ENCODE results near the gene SLC9A9.

DNA sequence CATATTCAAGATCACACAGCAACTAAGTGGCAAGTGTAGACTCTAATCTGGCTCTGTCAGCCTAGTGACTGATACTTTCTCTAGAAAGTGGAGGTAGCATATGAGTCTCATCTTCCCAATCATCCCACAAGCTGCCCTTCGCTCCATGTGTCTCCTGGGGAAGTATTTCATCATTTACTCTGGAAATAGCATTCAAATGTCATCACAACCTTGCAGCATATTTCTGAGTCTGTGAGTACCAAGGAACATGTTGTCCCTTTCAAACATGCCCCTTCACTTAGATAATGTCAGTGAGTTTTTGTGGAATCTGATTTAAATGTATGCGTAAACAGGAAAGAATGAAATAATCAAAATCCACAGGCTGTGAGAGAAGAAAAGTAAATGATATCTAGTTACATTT is 322.9 kb downstream of the SLC9A9 start:
- TF ChIP-seq, protein P1, sequence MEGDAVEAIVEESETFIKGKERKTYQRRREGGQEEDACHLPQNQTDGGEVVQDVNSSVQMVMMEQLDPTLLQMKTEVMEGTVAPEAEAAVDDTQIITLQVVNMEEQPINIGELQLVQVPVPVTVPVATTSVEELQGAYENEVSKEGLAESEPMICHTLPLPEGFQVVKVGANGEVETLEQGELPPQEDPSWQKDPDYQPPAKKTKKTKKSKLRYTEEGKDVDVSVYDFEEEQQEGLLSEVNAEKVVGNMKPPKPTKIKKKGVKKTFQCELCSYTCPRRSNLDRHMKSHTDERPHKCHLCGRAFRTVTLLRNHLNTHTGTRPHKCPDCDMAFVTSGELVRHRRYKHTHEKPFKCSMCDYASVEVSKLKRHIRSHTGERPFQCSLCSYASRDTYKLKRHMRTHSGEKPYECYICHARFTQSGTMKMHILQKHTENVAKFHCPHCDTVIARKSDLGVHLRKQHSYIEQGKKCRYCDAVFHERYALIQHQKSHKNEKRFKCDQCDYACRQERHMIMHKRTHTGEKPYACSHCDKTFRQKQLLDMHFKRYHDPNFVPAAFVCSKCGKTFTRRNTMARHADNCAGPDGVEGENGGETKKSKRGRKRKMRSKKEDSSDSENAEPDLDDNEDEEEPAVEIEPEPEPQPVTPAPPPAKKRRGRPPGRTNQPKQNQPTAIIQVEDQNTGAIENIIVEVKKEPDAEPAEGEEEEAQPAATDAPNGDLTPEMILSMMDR (IDR thresholded peaks at IDR 0.05; ENCODE audit: borderline replicate concordance, extremely low read depth, low read length, poor library complexity, severe bottlenecking): no peak
- no peak for TF ChIP-seq EZH2 (IDR thresholded peaks at IDR 0.05; ENCODE audit: borderline replicate concordance, low read depth, low read length, severe bottlenecking)

Data from DND-41 (cell line).